ENCODE results near the gene PGAM1.

DNA sequence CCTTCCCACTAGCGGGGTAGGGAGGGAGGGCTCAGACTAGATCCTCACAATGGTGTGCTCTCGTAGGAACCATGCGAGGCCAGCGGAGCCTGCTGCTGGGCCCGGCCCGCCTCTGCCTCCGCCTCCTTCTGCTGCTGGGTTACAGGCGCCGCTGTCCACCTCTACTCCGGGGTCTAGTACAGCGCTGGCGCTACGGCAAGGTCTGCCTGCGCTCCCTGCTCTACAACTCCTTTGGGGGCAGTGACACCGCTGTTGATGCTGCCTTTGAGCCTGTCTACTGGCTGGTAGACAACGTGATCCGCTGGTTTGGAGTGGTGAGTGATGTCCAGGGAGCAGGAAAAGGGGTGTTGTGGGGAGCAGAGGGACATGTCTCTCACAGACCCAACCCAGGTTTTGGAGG, 25.6 kb downstream of the PGAM1 start:
- TF ChIP-seq, protein P1, sequence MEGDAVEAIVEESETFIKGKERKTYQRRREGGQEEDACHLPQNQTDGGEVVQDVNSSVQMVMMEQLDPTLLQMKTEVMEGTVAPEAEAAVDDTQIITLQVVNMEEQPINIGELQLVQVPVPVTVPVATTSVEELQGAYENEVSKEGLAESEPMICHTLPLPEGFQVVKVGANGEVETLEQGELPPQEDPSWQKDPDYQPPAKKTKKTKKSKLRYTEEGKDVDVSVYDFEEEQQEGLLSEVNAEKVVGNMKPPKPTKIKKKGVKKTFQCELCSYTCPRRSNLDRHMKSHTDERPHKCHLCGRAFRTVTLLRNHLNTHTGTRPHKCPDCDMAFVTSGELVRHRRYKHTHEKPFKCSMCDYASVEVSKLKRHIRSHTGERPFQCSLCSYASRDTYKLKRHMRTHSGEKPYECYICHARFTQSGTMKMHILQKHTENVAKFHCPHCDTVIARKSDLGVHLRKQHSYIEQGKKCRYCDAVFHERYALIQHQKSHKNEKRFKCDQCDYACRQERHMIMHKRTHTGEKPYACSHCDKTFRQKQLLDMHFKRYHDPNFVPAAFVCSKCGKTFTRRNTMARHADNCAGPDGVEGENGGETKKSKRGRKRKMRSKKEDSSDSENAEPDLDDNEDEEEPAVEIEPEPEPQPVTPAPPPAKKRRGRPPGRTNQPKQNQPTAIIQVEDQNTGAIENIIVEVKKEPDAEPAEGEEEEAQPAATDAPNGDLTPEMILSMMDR (IDR thresholded peaks at IDR 0.05), result no peak
- TF ChIP-seq POLR2A (IDR thresholded peaks at IDR 0.05), result no peak
